Inferior parietal cortex (tissue), 1 donor: Measurements from ENCODE around the gene MESD.

ENCODE experiments used
- DNase-seq: peaks from one replicate; pipeline ENCODE4 v3.0.0-alpha.2; 2016; ENCODE audit errors: extremely low spot score

The MESD gene

GRCh38 chr15:80991421-80991820 lies 1.8 kb upstream of the MESD start:
- DNase-seq = peak; percentile 75

GRCh38 chr15:80990955-80991354 lies 1.3 kb upstream of the MESD start:
- no peak for DNase-seq

- DNase-seq = no peak
Observed at GRCh38 chr15:80989081-80989517, 520 bp downstream of the MESD start.

GRCh38 chr15:80988148-80988796 lies 1.3 kb downstream of the MESD start:
- DNase-seq = no peak

GRCh38 chr15:80986487-80986886 lies 3.1 kb downstream of the MESD start:
- DNase-seq = no peak

- no peak for DNase-seq
Observed at GRCh38 chr15:80985981-80986380, 3.6 kb downstream of the MESD start.

GRCh38 chr15:80984856-80985255 lies 4.8 kb downstream of the MESD start:
- no peak for DNase-seq

- DNase-seq = no peak
Observed at GRCh38 chr15:80982839-80983238, 6.8 kb downstream of the MESD start.

GRCh38 chr15:80982205-80982604 lies 7.4 kb downstream of the MESD start:
- no peak for DNase-seq

- DNase-seq = no peak
Observed at GRCh38 chr15:80979538-80980200, 9.9 kb downstream of the MESD start.

- DNase-seq = no peak
Observed at GRCh38 chr15:80978685-80979329, 10.8 kb downstream of the MESD start.

GRCh38 chr15:80977627-80978036 lies 12.0 kb downstream of the MESD start:
- DNase-seq = peak; percentile 68

- no peak for DNase-seq
Observed at GRCh38 chr15:80976851-80977250, 12.8 kb downstream of the MESD start.

GRCh38 chr15:80974914-80975313 lies 14.7 kb downstream of the MESD start:
- no peak for DNase-seq

GRCh38 chr15:80972276-80972675 lies 17.3 kb downstream of the MESD start:
- no peak for DNase-seq

GRCh38 chr15:80971143-80971542 lies 18.5 kb downstream of the MESD start:
- no peak for DNase-seq

GRCh38 chr15:80970658-80971057 lies 19.0 kb downstream of the MESD start:
- no peak for DNase-seq

- DNase-seq = peak; percentile 91
Observed at GRCh38 chr15:80970018-80970657, 19.5 kb downstream of the MESD start.

- no peak for DNase-seq
Observed at GRCh38 chr15:80969316-80969715, 20.3 kb downstream of the MESD start.

- no peak for DNase-seq
Observed at GRCh38 chr15:80967991-80968510, 21.6 kb downstream of the MESD start.

- no peak for DNase-seq
Observed at GRCh38 chr15:80967451-80967850, 22.2 kb downstream of the MESD start.
